Heart right ventricle (tissue), 16 donors: ENCODE results near the gene SGCA. TPM values are rescaled to one million over a fixed set of nuclear protein-coding genes. Genes with fewer than 3 reads are reported as not detected.

Experiments used
- ATAC-seq, 8 donors: fragments of 200-7000 bp; cut with Tn5 transposase; one replicate each; pipeline ENCODE4 v1.9.1; 2020; ENCODE audit warnings: mild to moderate bottlenecking in 8 of 8, moderate library complexity in 8 of 8, moderate number of reproducible peaks in 1 of 8
- DNase-seq, 2 donors: peaks; one replicate each; pipeline ENCODE4 v3.0.0-alpha.2; 2020
- H3K27ac ChIP-seq, 10 donors: fragments of 200-600 bp; sonication (generic) in 2 of 10; one replicate each; pipeline versions ENCODE4 v1.5.0 to v1.8.0; 2020 to 2022; ENCODE audit warnings: mild to moderate bottlenecking in 3 of 10
- H3K27me3 ChIP-seq, 7 donors: fragments of 200-600 bp; one replicate each; pipeline ENCODE4 v1.8.0; 2021 to 2022; ENCODE audit warnings: mild to moderate bottlenecking in 2 of 7
- H3K36me3 ChIP-seq, 9 donors: fragments of 200-600 bp; sonication (generic) in 1 of 9; one replicate each; pipeline versions ENCODE4 v1.5.0 to v1.8.0; 2020 to 2022; ENCODE audit warnings: mild to moderate bottlenecking in 2 of 9
- H3K4me1 ChIP-seq, 9 donors: fragments of 200-600 bp; sonication (generic) in 1 of 9; one replicate each; pipeline versions ENCODE4 v1.5.0 to v1.8.0; 2020 to 2022; ENCODE audit warnings: mild to moderate bottlenecking in 4 of 9
- H3K4me3 ChIP-seq, 10 donors: fragments of 200-600 bp; sonication (generic) in 2 of 10; one replicate each; pipeline versions ENCODE4 v1.5.0 to v1.8.0; 2020 to 2022; ENCODE audit warnings: mild to moderate bottlenecking in 7 of 10, moderate library complexity in 2 of 10
- H3K9me3 ChIP-seq, 11 donors: fragments of 200-600 bp in 10 of 11; sonication (generic) in 2 of 11; one replicate each; pipeline versions ENCODE4 v1.5.0 to v1.8.0; 2013 to 2022; ENCODE audit warnings: mild to moderate bottlenecking in 2 of 11, control low read depth in 1 of 11, moderate library complexity in 1 of 11
- WGBS, 2 donors: extraction: QIAGEN DNeasy Blood & Tissue Kit; methylation state at CpG; one replicate each; pipeline ENCODE4 v1.1.7; 2013; ENCODE audit warnings: inconsistent platforms in 1 of 2; 5-methylcytosine and 5-hydroxymethylcytosine counted together
- intact Hi-C, 10 donors: fragments of 100-400 bp; cut with DNase I; formaldehyde crosslinking; loops; one replicate each; pipeline versions ENCODE4 v1.11.1 to v1.14.2; 2022
- polyA plus RNA-seq, 2 donors: library from polyadenylated mRNA; stranded (reverse); fragments of 200-250 nt; gene quantifications; one replicate each; pipeline ENCODE4 v1.2.3, GENCODE V29; 2013
- total RNA-seq, 10 donors: library from RNA; stranded (reverse); fragmentation: NEBNext Ultra II Directional in 3 of 10; extraction: Animal tissue kit (Norgen Biotek cat#: 25700) in 3 of 10; gene quantifications; one replicate each; pipeline versions ENCODE4 v1.2.1 to v1.2.4, GENCODE V29; 2021 to 2023
- TF ChIP-seq, protein P1 (sequence below), 9 donors: fragments of 200-600 bp; sonication (generic) in 2 of 9; IDR thresholded peaks; one replicate each; pipeline versions ENCODE4 v1.5.0 to v1.8.0; 2021 to 2022; ENCODE audit warnings: antibody characterized with exemption in 9 of 9, mild to moderate bottlenecking in 5 of 9, moderate library complexity in 1 of 9
- donor health status: Arrhythmogenic right ventricular cardiomyopathy.
- donor health status: ischemic (EF 13 %, LVEDD 7.1; RV severe dilation, severe dysfunction).
- donor health status: healthy with polysubstance abuse.
- donor health status: DM: no; HTN: yes; CAD: no.
- donor health status: DM: no; HTN: no; CAD: no.
- donor health status: ischemic (EF 25% LVEDD 6.9; RV normal size, moderate dysfunction).
- donor health status: ischemic (EF 25% LVEDD 5.7; RV mildly dilated, moderate dysfunction).
- donor health status: healthy.
- donor health status: DM: yes; HTN: yes; CAD: no.
- donor health status: Ischemic cardiomyopathy.
- donor health status: ischemic (EF 35%, LVEDD 5.7; RV mildly dilated, moderate dysfunction).
- donor health status: nonischemic (EF 11% LVEDD 7.7; RV severe dilation, severe dysfunction).
- donor health status: DM: yes; HTN: yes; CAD: no.
- donor health status: PGD.
- donor health status: ischemic (EF 29% LVEDD 5.4; RV normal size, mild dysfunction).
- donor health status: nonischemic (EF 23%, LVEDD 6.1; RV moderate dilation, normal function).

The SGCA gene
- total and polyA plus RNA-seq, 12 donors, result 136 to 314 (median 158) TPM

GRCh38 chr17:50172936-50173334, 7.1 kb downstream of the SGCA start:
- ATAC-seq (no peak), DNase-seq (no peak)
- Histone ChIP-seq H3K4me3 (no peak overlapping the region), H3K27me3 (no peaks in the 10 kb centered on the region), H3K36me3 (peaks cover 0 to 16% (median 0%) of the 10 kb centered on the region in 9 donors), H3K27ac (peak overlapping the region; percentile 36 to 94 (median 65)), H3K9me3 (no peaks in the 10 kb centered on the region), H3K4me1 (peaks cover 15 to 90% (median 51%) of the 10 kb centered on the region in 9 donors)
- 60 to 64% methylated on average over 6 of the region's 6 CpGs for WGBS, 2 donors
- TF ChIP-seq, protein P1, sequence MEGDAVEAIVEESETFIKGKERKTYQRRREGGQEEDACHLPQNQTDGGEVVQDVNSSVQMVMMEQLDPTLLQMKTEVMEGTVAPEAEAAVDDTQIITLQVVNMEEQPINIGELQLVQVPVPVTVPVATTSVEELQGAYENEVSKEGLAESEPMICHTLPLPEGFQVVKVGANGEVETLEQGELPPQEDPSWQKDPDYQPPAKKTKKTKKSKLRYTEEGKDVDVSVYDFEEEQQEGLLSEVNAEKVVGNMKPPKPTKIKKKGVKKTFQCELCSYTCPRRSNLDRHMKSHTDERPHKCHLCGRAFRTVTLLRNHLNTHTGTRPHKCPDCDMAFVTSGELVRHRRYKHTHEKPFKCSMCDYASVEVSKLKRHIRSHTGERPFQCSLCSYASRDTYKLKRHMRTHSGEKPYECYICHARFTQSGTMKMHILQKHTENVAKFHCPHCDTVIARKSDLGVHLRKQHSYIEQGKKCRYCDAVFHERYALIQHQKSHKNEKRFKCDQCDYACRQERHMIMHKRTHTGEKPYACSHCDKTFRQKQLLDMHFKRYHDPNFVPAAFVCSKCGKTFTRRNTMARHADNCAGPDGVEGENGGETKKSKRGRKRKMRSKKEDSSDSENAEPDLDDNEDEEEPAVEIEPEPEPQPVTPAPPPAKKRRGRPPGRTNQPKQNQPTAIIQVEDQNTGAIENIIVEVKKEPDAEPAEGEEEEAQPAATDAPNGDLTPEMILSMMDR (IDR thresholded peaks at IDR 0.05), result no peak
- intact Hi-C loops, result no loop called here

DNA sequence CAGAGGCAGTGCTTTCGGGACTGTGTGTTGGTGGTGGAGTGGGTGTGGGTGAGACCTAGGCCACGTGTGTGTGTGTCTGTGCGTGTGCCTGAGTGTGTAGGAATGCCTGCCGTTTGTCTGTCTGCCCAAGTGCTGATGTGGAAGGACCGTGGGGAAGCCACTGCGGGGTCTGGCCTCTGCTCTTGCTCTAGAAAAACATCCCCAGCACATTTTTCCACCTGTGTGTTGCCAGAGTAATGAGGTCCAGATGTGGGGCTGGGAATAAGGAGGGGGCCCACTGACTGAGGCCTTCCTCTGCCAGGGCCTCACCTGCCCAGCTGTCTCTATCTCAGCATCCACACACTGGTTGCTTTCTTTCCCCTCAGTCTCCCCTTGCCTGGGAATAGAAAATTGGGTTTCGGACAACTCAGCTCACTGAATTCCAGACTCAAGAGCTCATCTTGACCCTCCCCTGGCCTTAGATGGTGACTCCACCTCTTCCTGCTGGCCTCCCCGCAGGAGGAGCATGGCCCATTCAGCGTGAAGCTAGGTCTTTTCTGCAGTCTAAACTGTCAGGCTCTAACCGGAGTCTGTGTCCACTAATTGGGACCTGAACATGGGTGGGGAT, 7.6 kb downstream of the SGCA start:
- H3K9me3 ChIP-seq, result no peaks in the 10 kb centered on the region
- 39 to 42% methylated on average over 10 of the region's 10 CpGs for WGBS, 2 donors
- TF ChIP-seq, protein P1 (IDR thresholded peaks at IDR 0.05), result no peak
- H3K4me3 ChIP-seq, result no peak overlapping the region
- no peaks in the 10 kb centered on the region for H3K27me3 ChIP-seq
- H3K36me3 ChIP-seq, result peaks cover 0 to 15% (median 0%) of the 10 kb centered on the region in 9 donors
- ATAC-seq (peak in 6 of 8 donors; percentile 9 to 56 (median 12)), DNase-seq (peak; percentile 17 to 60)
- H3K4me1 ChIP-seq, result peaks cover 20 to 90% (median 52%) of the 10 kb centered on the region in 9 donors
- H3K27ac ChIP-seq, result peak overlapping the region; percentile 36 to 94 (median 65)
- intact Hi-C loops, result no loop called here

DNA sequence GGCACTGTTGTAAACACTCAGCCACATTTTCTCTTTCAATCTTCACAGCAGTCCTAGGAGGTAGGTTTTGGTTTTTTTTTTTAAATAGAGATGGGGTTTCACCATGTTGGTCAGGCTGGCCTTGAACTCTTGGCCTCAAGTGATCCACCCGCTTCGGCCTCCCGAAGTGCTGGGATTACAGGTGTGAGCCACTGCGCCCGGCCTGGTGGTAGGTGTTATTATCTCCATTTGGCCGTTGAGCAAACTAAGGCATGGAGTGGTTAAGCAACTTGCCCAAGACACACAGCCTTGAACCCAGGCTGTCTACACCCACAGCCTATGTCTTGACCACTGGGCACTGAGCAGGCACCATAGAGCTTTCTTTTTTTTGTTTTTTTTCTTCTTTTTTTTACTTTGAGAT, 8.6 kb downstream of the SGCA start:
- no peaks in the 10 kb centered on the region for H3K9me3 ChIP-seq
- H3K4me3 ChIP-seq, result no peak overlapping the region
- H3K36me3 ChIP-seq, result peaks cover 0 to 8% (median 0%) of the 10 kb centered on the region in 9 donors
- WGBS, 2 donors, result 77 to 79% methylated on average over 6 of the region's 6 CpGs
- H3K27ac ChIP-seq, result peak overlapping the region in 8 of 10 donors; percentile 15 to 94 (median 68)
- H3K27me3 ChIP-seq, result no peaks in the 10 kb centered on the region
- DNase-seq, result no peak
- TF ChIP-seq, protein P1 (IDR thresholded peaks at IDR 0.05), result no peak
- intact Hi-C loops, result no loop called here
- peaks cover 21 to 85% (median 53%) of the 10 kb centered on the region in 9 donors for H3K4me1 ChIP-seq
- ATAC-seq, result no peak

DNA sequence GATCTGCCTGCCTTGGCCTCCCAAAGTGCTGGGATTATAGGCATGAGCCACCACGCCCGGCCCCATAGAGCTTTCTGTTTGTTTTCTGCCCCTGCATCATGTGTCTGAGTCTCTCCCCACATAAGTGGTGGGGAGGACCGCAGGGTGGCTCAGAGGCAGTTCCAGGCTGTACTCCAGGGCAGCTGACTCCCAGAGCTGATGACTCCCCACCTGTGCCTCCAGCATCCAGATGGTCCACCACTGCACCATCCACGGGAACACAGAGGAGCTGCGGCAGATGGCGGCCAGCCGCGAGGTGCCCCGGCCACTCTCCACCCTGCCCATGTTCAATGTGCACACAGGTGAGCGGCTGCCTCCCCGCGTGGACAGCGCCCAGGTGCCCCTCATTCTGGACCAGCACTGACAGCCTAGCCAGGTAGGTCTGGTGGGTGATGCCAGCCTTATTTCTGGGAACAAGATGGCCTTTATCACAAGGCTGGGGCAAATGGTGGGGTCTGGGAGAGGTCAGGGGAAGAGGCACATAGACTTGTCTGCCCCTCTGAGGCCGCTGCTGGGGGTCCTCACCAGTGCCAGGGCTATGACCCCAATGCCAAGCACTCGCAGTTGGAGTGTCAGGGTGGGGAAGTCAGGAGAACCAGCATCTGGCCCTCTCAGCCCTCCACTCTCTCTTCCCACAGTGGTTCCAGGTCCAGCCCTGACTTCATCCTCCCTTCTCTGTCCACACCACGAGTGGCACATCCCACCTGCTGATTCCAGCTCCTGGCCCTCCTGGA, 9.4 kb downstream of the SGCA start:
- TF ChIP-seq, protein P1 (IDR thresholded peaks at IDR 0.05), result no peak
- intact Hi-C loops, result loop anchor here in 3 of 10 donors (5.0 kb wide), 4 partner anchors 33 to 73 kb away; partner anchors contain the start of gene SAMD14 (in 1 of the 3)
- H3K27me3 ChIP-seq, result no peaks in the 10 kb centered on the region
- 91 to 93% methylated on average over 16 of the region's 16 CpGs for WGBS, 2 donors
- H3K4me1 ChIP-seq, result peaks cover 21 to 77% (median 52%) of the 10 kb centered on the region in 9 donors
- H3K9me3 ChIP-seq, result no peaks in the 10 kb centered on the region
- no peak for ATAC-seq
- H3K4me3 ChIP-seq, result no peak overlapping the region
- no peak for DNase-seq
- H3K27ac ChIP-seq, result peak overlapping the region in 6 of 10 donors; percentile 29 to 94 (median 86)
- peaks cover 0 to 3% (median 0%) of the 10 kb centered on the region in 9 donors for H3K36me3 ChIP-seq
